Neural crest cell (in vitro differentiated cells): Measurements from ENCODE around the gene COL5A1. TPM values are rescaled to one million over a fixed set of nuclear protein-coding genes. Genes with fewer than 3 reads are reported as not detected.

ENCODE experiments used
- DNase-seq: peaks from one replicate; pipeline ENCODE4 v3.0.0; 2021; ENCODE audit warnings: low read depth, mixed read lengths, low spot score
- H3K27ac Mint-ChIP-seq: one replicate; pipeline ENCODE4 v1.8.0; 2021; ENCODE audit warnings: mild to moderate bottlenecking, mixed read lengths; ENCODE audit not compliant: unreplicated experiment
- H3K27me3 Mint-ChIP-seq: 2 replicates; pipeline ENCODE4 v1.8.0; 2021; ENCODE audit warnings: low read depth, mild to moderate bottlenecking, mixed read lengths
- H3K36me3 Mint-ChIP-seq: 2 replicates; pipeline ENCODE4 v1.8.0; 2021; ENCODE audit warnings: low read depth, mild to moderate bottlenecking, mixed read lengths
- H3K4me1 Mint-ChIP-seq: 2 replicates; pipeline ENCODE4 v1.8.0; 2021; ENCODE audit warnings: mixed read lengths
- H3K4me3 Mint-ChIP-seq: one replicate; pipeline ENCODE4 v1.8.0; 2021; ENCODE audit warnings: mild to moderate bottlenecking, mixed read lengths
- H3K9me3 Mint-ChIP-seq: 2 replicates; pipeline ENCODE4 v1.8.0; 2021; ENCODE audit warnings: mixed read lengths
- total RNA-seq: library from RNA; stranded (reverse); gene quantifications from 2 replicates; pipeline ENCODE4 v1.2.1, GENCODE V29; 2021
- TF ChIP-seq, protein P1 (sequence below): fragments of 200-600 bp; sonication (generic); conservative IDR thresholded peaks from 2 replicates; pipeline ENCODE4 v1.5.0; 2021; ENCODE audit warnings: antibody characterized with exemption, mild to moderate bottlenecking

Gene COL5A1
- total RNA-seq, 1 donor from 2014 or later: 19.4 TPM

GRCh38 chr9:134617836-134618162 lies 23.8 kb upstream of the COL5A1 start:
- H3K36me3 Mint-ChIP-seq: peaks cover 2% of the 10 kb centered on the region
- H3K4me3 Mint-ChIP-seq: no peak overlapping the region
- no peak overlapping the region for H3K27ac Mint-ChIP-seq
- peaks cover 5% of the 10 kb centered on the region for H3K27me3 Mint-ChIP-seq
- H3K9me3 Mint-ChIP-seq: peaks cover under 1% of the 10 kb centered on the region
- DNase-seq: no peak
- no peaks in the 10 kb centered on the region for H3K4me1 Mint-ChIP-seq
- TF ChIP-seq, protein P1, sequence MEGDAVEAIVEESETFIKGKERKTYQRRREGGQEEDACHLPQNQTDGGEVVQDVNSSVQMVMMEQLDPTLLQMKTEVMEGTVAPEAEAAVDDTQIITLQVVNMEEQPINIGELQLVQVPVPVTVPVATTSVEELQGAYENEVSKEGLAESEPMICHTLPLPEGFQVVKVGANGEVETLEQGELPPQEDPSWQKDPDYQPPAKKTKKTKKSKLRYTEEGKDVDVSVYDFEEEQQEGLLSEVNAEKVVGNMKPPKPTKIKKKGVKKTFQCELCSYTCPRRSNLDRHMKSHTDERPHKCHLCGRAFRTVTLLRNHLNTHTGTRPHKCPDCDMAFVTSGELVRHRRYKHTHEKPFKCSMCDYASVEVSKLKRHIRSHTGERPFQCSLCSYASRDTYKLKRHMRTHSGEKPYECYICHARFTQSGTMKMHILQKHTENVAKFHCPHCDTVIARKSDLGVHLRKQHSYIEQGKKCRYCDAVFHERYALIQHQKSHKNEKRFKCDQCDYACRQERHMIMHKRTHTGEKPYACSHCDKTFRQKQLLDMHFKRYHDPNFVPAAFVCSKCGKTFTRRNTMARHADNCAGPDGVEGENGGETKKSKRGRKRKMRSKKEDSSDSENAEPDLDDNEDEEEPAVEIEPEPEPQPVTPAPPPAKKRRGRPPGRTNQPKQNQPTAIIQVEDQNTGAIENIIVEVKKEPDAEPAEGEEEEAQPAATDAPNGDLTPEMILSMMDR: no peak

GRCh38 chr9:134618163-134618832 lies 23.3 kb upstream of the COL5A1 start:
- Mint-ChIP-seq H3K4me3 (no peak overlapping the region), H3K27ac (peak overlapping the region; percentile 19)

GRCh38 chr9:134618833-134619447 lies 22.7 kb upstream of the COL5A1 start:
- Mint-ChIP-seq H3K4me1 (peaks cover 3% of the 10 kb centered on the region), H3K4me3 (no peak overlapping the region), H3K27ac (no peak overlapping the region), H3K27me3 (peaks cover 5% of the 10 kb centered on the region), H3K36me3 (no peaks in the 10 kb centered on the region), H3K9me3 (no peaks in the 10 kb centered on the region)
- TF ChIP-seq, protein P1: no peak
- DNase-seq: no peak

More at GRCh38 chr9:134618163-134618832, 23.3 kb upstream of the COL5A1 start:
- Mint-ChIP-seq H3K4me1 (no peaks in the 10 kb centered on the region), H3K27me3 (peaks cover 5% of the 10 kb centered on the region), H3K36me3 (no peaks in the 10 kb centered on the region), H3K9me3 (no peaks in the 10 kb centered on the region)
- no peak for DNase-seq
- TF ChIP-seq, protein P1: no peak

- no peak for DNase-seq
- H3K4me3 Mint-ChIP-seq: no peak overlapping the region
- no peaks in the 10 kb centered on the region for H3K9me3 Mint-ChIP-seq
- no peaks in the 10 kb centered on the region for H3K36me3 Mint-ChIP-seq
- peaks cover 8% of the 10 kb centered on the region for H3K4me1 Mint-ChIP-seq
- TF ChIP-seq, protein P1: no peak
- no peak overlapping the region for H3K27ac Mint-ChIP-seq
- peaks cover 5% of the 10 kb centered on the region for H3K27me3 Mint-ChIP-seq
Observed at GRCh38 chr9:134619448-134619982, 22.1 kb upstream of the COL5A1 start.

DNA sequence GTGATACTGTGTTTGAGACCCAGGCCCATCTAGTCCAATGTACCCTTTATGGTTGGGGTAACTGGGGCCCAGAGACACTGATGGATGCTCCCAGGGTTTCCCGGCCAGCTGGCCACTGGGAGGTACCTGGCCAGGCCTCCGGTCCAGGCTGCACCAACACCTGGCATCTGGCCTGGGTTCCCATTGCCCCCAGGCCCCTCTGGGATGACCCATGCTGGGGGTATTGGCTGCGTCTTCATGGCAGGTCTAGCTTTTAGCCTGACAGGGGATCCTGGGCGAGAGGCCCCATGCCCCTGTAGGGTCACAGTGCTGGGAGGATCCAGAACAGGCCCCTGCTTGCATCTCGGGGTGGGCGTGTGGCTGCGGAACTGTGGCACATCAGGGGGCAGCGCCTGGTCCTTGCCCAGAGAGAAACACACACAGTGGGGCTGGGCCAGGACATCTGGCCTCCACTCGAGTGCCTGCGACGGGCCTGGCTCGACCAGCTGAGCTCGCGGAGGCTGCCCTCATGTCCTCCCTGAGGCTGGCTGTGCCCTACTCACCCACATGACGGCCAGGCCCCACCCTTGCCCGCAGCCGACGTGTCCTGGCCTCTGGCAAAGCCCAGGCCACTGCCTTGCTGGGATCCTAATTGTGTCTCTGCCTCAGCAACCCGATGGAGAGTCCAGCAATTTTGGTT lies 21.5 kb upstream of the COL5A1 start:
- Mint-ChIP-seq H3K27ac (no peak overlapping the region), H3K4me1 (peaks cover 12% of the 10 kb centered on the region), H3K4me3 (no peak overlapping the region), H3K36me3 (no peaks in the 10 kb centered on the region), H3K9me3 (no peaks in the 10 kb centered on the region), H3K27me3 (peaks cover 5% of the 10 kb centered on the region)
- TF ChIP-seq, protein P1: no peak
- DNase-seq: no peak
